Measurements from ENCODE around the gene VWC2. TPM values are rescaled to one million over a fixed set of nuclear protein-coding genes. Genes with fewer than 3 reads are reported as not detected.
A peak's percentile ranks its signal among the peaks of the same experiment; 100 is the strongest.

The VWC2 gene
- total RNA-seq, 2 experiments from 2014 or later, result not detected

GRCh38 chr7:49766966-49767365 is 6.5 kb upstream of the VWC2 start:
- peak overlapping the region; percentile 40; the same call in 1 of the 2 replicates for H2AFZ ChIP-seq (ENCODE audit: low read length)
- CTCF ChIA-PET (ENCODE audit: unreplicated experiment), result no interaction called here
- POLR2A ChIA-PET, result interaction anchor here (0.6 kb wide), 1 partner anchor 16 kb away, joined by 3 read pairs; no protein-coding TSS in a partner anchor
- peak overlapping the region; percentile 92 for H3K27ac ChIP-seq (ENCODE audit: low read depth, low read length, poor library complexity, severe bottlenecking)
- H3K4me2 ChIP-seq (ENCODE audit: low read length), result peak overlapping the region; percentile 71
- H3K4me3 ChIP-seq (ENCODE audit: low read depth, low read length, poor library complexity, severe bottlenecking), result peak overlapping the region; percentile 49
- H3K36me3 ChIP-seq (ENCODE audit: insufficient read depth, low read length), result peaks cover 9% of the 10 kb centered on the region; the same call in 1 of the 2 replicates
- peaks cover 88% of the 10 kb centered on the region for H3K4me1 ChIP-seq (ENCODE audit: insufficient read depth, low read length, poor library complexity, severe bottlenecking)
- intact Hi-C loops (cut with micrococcal nuclease; ENCODE audit: unreplicated experiment), result loop anchor here (2.0 kb wide), 1 partner anchor 434 kb away; no protein-coding TSS in a partner anchor
- no peaks in the 10 kb centered on the region for H4K20me1 ChIP-seq (ENCODE audit: insufficient read depth, low read length)
- TF ChIP-seq, protein P1, sequence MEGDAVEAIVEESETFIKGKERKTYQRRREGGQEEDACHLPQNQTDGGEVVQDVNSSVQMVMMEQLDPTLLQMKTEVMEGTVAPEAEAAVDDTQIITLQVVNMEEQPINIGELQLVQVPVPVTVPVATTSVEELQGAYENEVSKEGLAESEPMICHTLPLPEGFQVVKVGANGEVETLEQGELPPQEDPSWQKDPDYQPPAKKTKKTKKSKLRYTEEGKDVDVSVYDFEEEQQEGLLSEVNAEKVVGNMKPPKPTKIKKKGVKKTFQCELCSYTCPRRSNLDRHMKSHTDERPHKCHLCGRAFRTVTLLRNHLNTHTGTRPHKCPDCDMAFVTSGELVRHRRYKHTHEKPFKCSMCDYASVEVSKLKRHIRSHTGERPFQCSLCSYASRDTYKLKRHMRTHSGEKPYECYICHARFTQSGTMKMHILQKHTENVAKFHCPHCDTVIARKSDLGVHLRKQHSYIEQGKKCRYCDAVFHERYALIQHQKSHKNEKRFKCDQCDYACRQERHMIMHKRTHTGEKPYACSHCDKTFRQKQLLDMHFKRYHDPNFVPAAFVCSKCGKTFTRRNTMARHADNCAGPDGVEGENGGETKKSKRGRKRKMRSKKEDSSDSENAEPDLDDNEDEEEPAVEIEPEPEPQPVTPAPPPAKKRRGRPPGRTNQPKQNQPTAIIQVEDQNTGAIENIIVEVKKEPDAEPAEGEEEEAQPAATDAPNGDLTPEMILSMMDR (conservative IDR thresholded peaks at IDR 0.05; ENCODE audit: low read length), result no peak
- no peak for TF ChIP-seq EZH2phosphoT487 (IDR thresholded peaks at IDR 0.05; ENCODE audit: borderline replicate concordance, low read depth, low read length)
- H3K9me3 ChIP-seq (ENCODE audit: low read length), result peaks cover 11% of the 10 kb centered on the region
- H3K9me2 ChIP-seq (ENCODE audit: insufficient read depth, low read length), result no peaks in the 10 kb centered on the region
- no peaks in the 10 kb centered on the region for H3K79me2 ChIP-seq (ENCODE audit: insufficient read depth, low read depth, low read length)
- BruUV-seq (replicated peaks), result no TSS peak
- DNase-seq (ENCODE audit: low spot score), result peak; percentile 93

- H2AFZ ChIP-seq (ENCODE audit: low read length), result peak overlapping the region; percentile 40; the same call in 1 of the 2 replicates
Observed at GRCh38 chr7:49767719-49768118, 5.7 kb upstream of the VWC2 start.

More at GRCh38 chr7:49767719-49768118, 5.7 kb upstream of the VWC2 start:
- peaks cover 11% of the 10 kb centered on the region for H3K9me3 ChIP-seq (ENCODE audit: low read length)
- H3K79me2 ChIP-seq (ENCODE audit: insufficient read depth, low read depth, low read length), result no peaks in the 10 kb centered on the region
- H3K36me3 ChIP-seq (ENCODE audit: insufficient read depth, low read length), result peaks cover 9% of the 10 kb centered on the region; the same call in 1 of the 2 replicates
- CTCF ChIA-PET (ENCODE audit: unreplicated experiment), result interaction anchor here (0.5 kb wide), 1 partner anchor 427 kb away, joined by 3 read pairs; no protein-coding TSS in a partner anchor
- intact Hi-C loops (cut with micrococcal nuclease; ENCODE audit: unreplicated experiment), result loop anchor here (2.0 kb wide), 1 partner anchor 435 kb away; no protein-coding TSS in a partner anchor
- H3K9me2 ChIP-seq (ENCODE audit: insufficient read depth, low read length), result no peaks in the 10 kb centered on the region
- peak overlapping the region; percentile 92 for H3K27ac ChIP-seq (ENCODE audit: low read depth, low read length, poor library complexity, severe bottlenecking)
- H3K4me1 ChIP-seq (ENCODE audit: insufficient read depth, low read length, poor library complexity, severe bottlenecking), result peaks cover 88% of the 10 kb centered on the region
- peak overlapping the region; percentile 71 for H3K4me2 ChIP-seq (ENCODE audit: low read length)
- BruUV-seq (replicated peaks), result no TSS peak
- peak; percentile 75 for DNase-seq (ENCODE audit: low spot score)
- peak overlapping the region; percentile 49 for H3K4me3 ChIP-seq (ENCODE audit: low read depth, low read length, poor library complexity, severe bottlenecking)
- H4K20me1 ChIP-seq (ENCODE audit: insufficient read depth, low read length), result no peaks in the 10 kb centered on the region
- TF ChIP-seq, protein P1 (conservative IDR thresholded peaks at IDR 0.05; ENCODE audit: low read length), result no peak
- TF ChIP-seq EZH2phosphoT487 (IDR thresholded peaks at IDR 0.05; ENCODE audit: borderline replicate concordance, low read depth, low read length), result no peak
- POLR2A ChIA-PET, result interaction anchor here (0.9 to 1.5 kb wide), 4 partner anchors 9 to 310 kb away, joined by 3 to 5 read pairs (median 4); no protein-coding TSS in a partner anchor
